GM19463 (cell line): ENCODE results near the gene PRKAR1B.

ENCODE experiments used
- ATAC-seq: cut with Tn5 transposase; IDR thresholded peaks from one replicate; pipeline ENCODE4 v1.9.1; 2021; ENCODE audit warnings: mild to moderate bottlenecking, moderate library complexity; ENCODE audit not compliant: unreplicated experiment

PRKAR1B gene

GRCh38 chr7:576524-577277, 150.4 kb downstream of the PRKAR1B start:
- no peak for ATAC-seq

- no peak for ATAC-seq
Measured at GRCh38 chr7:575425-576366, 151.4 kb downstream of the PRKAR1B start.

GRCh38 chr7:574661-575395, 152.3 kb downstream of the PRKAR1B start:
- no peak for ATAC-seq

GRCh38 chr7:573933-574381, 153.1 kb downstream of the PRKAR1B start:
- ATAC-seq: no peak

GRCh38 chr7:573269-573932, 153.7 kb downstream of the PRKAR1B start:
- ATAC-seq: no peak

GRCh38 chr7:572416-573268, 154.4 kb downstream of the PRKAR1B start:
- ATAC-seq: no peak

GRCh38 chr7:571718-572415, 155.2 kb downstream of the PRKAR1B start:
- ATAC-seq: no peak

GRCh38 chr7:571096-571717, 155.9 kb downstream of the PRKAR1B start:
- no peak for ATAC-seq

GRCh38 chr7:570801-571070, 156.3 kb downstream of the PRKAR1B start:
- no peak for ATAC-seq

- ATAC-seq: no peak
Measured at GRCh38 chr7:569996-570800, 156.9 kb downstream of the PRKAR1B start.

GRCh38 chr7:569071-569855, 157.8 kb downstream of the PRKAR1B start:
- ATAC-seq: no peak

- no peak for ATAC-seq
Measured at GRCh38 chr7:568031-568951, 158.8 kb downstream of the PRKAR1B start.

- no peak for ATAC-seq
Measured at GRCh38 chr7:567305-567883, 159.7 kb downstream of the PRKAR1B start.

- ATAC-seq: no peak
Measured at GRCh38 chr7:566100-566499, 161.0 kb downstream of the PRKAR1B start.

- no peak for ATAC-seq
Measured at GRCh38 chr7:564176-564865, 162.8 kb downstream of the PRKAR1B start.
